GM10266 (cell line): ENCODE measurements around the gene SLC7A10.

Experiments
- DNase-seq: peaks from one replicate; pipeline ENCODE4 v3.0.0; 2012; ENCODE audit errors: extremely low spot score
- CTCF ChIP-seq: IDR thresholded peaks from 2 replicates; pipeline ENCODE4 v1.5.1; 2012; ENCODE audit warnings: mild to moderate bottlenecking, low read depth; ENCODE audit not compliant: control insufficient read depth, insufficient read depth; ENCODE audit errors: missing control alignments

The SLC7A10 gene

GRCh38 chr19:33252418-33252962 lies 26.8 kb upstream of the SLC7A10 start:
- TF ChIP-seq CTCF: no peak
- DNase-seq: no peak

GRCh38 chr19:33251526-33252090 lies 26.0 kb upstream of the SLC7A10 start:
- no peak for DNase-seq
- no peak for TF ChIP-seq CTCF

- no peak for DNase-seq
- no peak for TF ChIP-seq CTCF
These were observed 25.4 kb upstream of the SLC7A10 start for GRCh38 chr19:33251076-33251475.

- TF ChIP-seq CTCF: no peak
These were observed 24.9 kb upstream of the SLC7A10 start for GRCh38 chr19:33250500-33250899.

GRCh38 chr19:33249740-33250366 lies 24.2 kb upstream of the SLC7A10 start:
- DNase-seq: no peak
- no peak for TF ChIP-seq CTCF

More at GRCh38 chr19:33250500-33250899, 24.9 kb upstream of the SLC7A10 start:
- no peak for DNase-seq

GRCh38 chr19:33248954-33249613 lies 23.4 kb upstream of the SLC7A10 start:
- TF ChIP-seq CTCF: no peak
- no peak for DNase-seq

GRCh38 chr19:33248553-33248953 lies 22.9 kb upstream of the SLC7A10 start:
- no peak for DNase-seq
- no peak for TF ChIP-seq CTCF
